Measurements from ENCODE around the gene PSMB1.

DNA sequence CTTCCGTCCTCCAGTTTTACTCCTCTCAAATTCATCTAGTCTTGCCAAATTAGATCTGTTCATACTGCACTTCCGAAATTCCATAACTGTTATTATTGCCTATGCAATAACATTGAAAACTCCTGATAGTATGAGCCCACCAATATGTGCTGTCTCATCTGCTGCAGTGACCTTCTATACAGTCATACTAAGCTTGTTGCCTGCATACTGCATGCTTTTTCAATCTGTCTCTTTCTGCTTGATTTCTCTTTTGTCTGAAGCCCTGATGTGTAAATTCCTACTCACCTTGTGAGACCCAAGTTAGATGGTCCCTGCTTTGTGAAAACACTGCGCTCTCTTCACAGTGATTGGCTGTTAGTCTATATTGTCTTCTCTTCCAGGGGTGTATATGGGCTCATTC, 2.2 kb upstream of the PSMB1 start:
- TF ChIP-seq, protein P1, sequence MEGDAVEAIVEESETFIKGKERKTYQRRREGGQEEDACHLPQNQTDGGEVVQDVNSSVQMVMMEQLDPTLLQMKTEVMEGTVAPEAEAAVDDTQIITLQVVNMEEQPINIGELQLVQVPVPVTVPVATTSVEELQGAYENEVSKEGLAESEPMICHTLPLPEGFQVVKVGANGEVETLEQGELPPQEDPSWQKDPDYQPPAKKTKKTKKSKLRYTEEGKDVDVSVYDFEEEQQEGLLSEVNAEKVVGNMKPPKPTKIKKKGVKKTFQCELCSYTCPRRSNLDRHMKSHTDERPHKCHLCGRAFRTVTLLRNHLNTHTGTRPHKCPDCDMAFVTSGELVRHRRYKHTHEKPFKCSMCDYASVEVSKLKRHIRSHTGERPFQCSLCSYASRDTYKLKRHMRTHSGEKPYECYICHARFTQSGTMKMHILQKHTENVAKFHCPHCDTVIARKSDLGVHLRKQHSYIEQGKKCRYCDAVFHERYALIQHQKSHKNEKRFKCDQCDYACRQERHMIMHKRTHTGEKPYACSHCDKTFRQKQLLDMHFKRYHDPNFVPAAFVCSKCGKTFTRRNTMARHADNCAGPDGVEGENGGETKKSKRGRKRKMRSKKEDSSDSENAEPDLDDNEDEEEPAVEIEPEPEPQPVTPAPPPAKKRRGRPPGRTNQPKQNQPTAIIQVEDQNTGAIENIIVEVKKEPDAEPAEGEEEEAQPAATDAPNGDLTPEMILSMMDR (IDR thresholded peaks at IDR 0.05; ENCODE audit: low read length) = no peak
- no peak for TF ChIP-seq EZH2 (IDR thresholded peaks at IDR 0.05; ENCODE audit: borderline replicate concordance, low read length)

All from OCI-LY1 (cell line).